Subcutaneous abdominal adipose tissue (tissue), 5 donors: Measurements from ENCODE around the gene STARD9.
A peak's percentile ranks its signal among the peaks of the same experiment; 100 is the strongest.

ENCODE experiments used
- H3K27ac ChIP-seq: one replicate; pipeline ENCODE4 v1.7.0; 2013; ENCODE audit warnings: low read depth, mild to moderate bottlenecking, inconsistent platforms, low read length, moderate library complexity
- H3K27me3 ChIP-seq, 5 donors: one replicate each; pipeline ENCODE4 v1.7.0; 2013; ENCODE audit warnings: low read length in 5 of 5, inconsistent platforms in 1 of 5; ENCODE audit not compliant: control insufficient read depth in 5 of 5, insufficient read depth in 4 of 5
- H3K36me3 ChIP-seq, 5 donors: one replicate each; pipeline ENCODE4 v1.7.0; 2013; ENCODE audit warnings: low read length in 5 of 5; ENCODE audit not compliant: control insufficient read depth in 5 of 5, insufficient read depth in 5 of 5
- H3K4me1 ChIP-seq, 5 donors: one replicate each; pipeline ENCODE4 v1.7.0; 2013; ENCODE audit warnings: low read length in 5 of 5, mild to moderate bottlenecking in 3 of 5, moderate library complexity in 1 of 5; ENCODE audit not compliant: control insufficient read depth in 5 of 5, insufficient read depth in 5 of 5
- H3K4me3 ChIP-seq, 5 donors: one replicate each; pipeline ENCODE4 v1.7.0; 2013; ENCODE audit warnings: low read length in 5 of 5, low read depth in 1 of 5
- H3K9ac ChIP-seq, 5 donors: one replicate each; pipeline ENCODE4 v1.7.0; 2013; ENCODE audit warnings: low read length in 5 of 5, mild to moderate bottlenecking in 4 of 5, moderate library complexity in 3 of 5
- H3K9me3 ChIP-seq, 5 donors: one replicate each; pipeline ENCODE4 v1.7.0; 2013; ENCODE audit warnings: low read length in 5 of 5; ENCODE audit not compliant: control insufficient read depth in 5 of 5
- donor health status: healthy.
- donor health status: healthy.
- donor health status: healthy.
- donor health status: healthy.
- donor health status: healthy.

Gene STARD9

GRCh38 chr15:42705336-42705735 is 129.9 kb downstream of the STARD9 start:
- Histone ChIP-seq H3K9ac (no peak overlapping the region), H3K36me3 (peaks cover 6 to 12% (median 10%) of the 10 kb centered on the region in 5 donors), H3K27me3 (no peaks in the 10 kb centered on the region), H3K27ac (no peak overlapping the region), H3K4me1 (peaks cover 0 to 12% (median 0%) of the 10 kb centered on the region in 5 donors), H3K4me3 (no peak overlapping the region), H3K9me3 (no peaks in the 10 kb centered on the region)

GRCh38 chr15:42707068-42707467 is 131.7 kb downstream of the STARD9 start:
- peaks cover 0 to 11% (median 6%) of the 10 kb centered on the region in 5 donors for H3K36me3 ChIP-seq
- no peaks in the 10 kb centered on the region for H3K9me3 ChIP-seq
- H3K4me1 ChIP-seq, result peaks cover 0 to 15% (median 6%) of the 10 kb centered on the region in 5 donors
- H3K27ac ChIP-seq, result no peak overlapping the region
- H3K27me3 ChIP-seq, result no peaks in the 10 kb centered on the region
- no peak overlapping the region for H3K4me3 ChIP-seq
- H3K9ac ChIP-seq, result no peak overlapping the region

- Histone ChIP-seq H3K36me3 (peaks cover 0 to 11% (median 6%) of the 10 kb centered on the region in 5 donors), H3K27me3 (no peaks in the 10 kb centered on the region), H3K4me1 (peaks cover 0 to 15% (median 6%) of the 10 kb centered on the region in 5 donors), H3K9me3 (no peaks in the 10 kb centered on the region), H3K9ac (peak overlapping the region in 1 of 5 donors; percentile 45), H3K27ac (no peak overlapping the region), H3K4me3 (no peak overlapping the region)
These were observed 132.6 kb downstream of the STARD9 start for GRCh38 chr15:42707873-42708544.

- H3K9ac ChIP-seq, result no peak overlapping the region
- no peaks in the 10 kb centered on the region for H3K27me3 ChIP-seq
- H3K27ac ChIP-seq, result no peak overlapping the region
- no peaks in the 10 kb centered on the region for H3K9me3 ChIP-seq
- peaks cover 0 to 15% (median 6%) of the 10 kb centered on the region in 5 donors for H3K4me1 ChIP-seq
- no peak overlapping the region for H3K4me3 ChIP-seq
- peaks cover 0 to 6% (median 4%) of the 10 kb centered on the region in 5 donors for H3K36me3 ChIP-seq
These were observed 135.3 kb downstream of the STARD9 start for GRCh38 chr15:42710662-42711061.

- H3K9ac ChIP-seq, result no peak overlapping the region
- peaks cover 0 to 15% (median 6%) of the 10 kb centered on the region in 5 donors for H3K4me1 ChIP-seq
- no peaks in the 10 kb centered on the region for H3K9me3 ChIP-seq
- peaks cover 0 to 10% (median 8%) of the 10 kb centered on the region in 5 donors for H3K36me3 ChIP-seq
- no peaks in the 10 kb centered on the region for H3K27me3 ChIP-seq
- no peak overlapping the region for H3K4me3 ChIP-seq
- H3K27ac ChIP-seq, result no peak overlapping the region
These were observed 136.3 kb downstream of the STARD9 start for GRCh38 chr15:42711746-42712145.

- no peaks in the 10 kb centered on the region for H3K27me3 ChIP-seq
- no peak overlapping the region for H3K4me3 ChIP-seq
- no peak overlapping the region for H3K27ac ChIP-seq
- peaks cover 0 to 9% (median 6%) of the 10 kb centered on the region in 5 donors for H3K4me1 ChIP-seq
- no peaks in the 10 kb centered on the region for H3K9me3 ChIP-seq
- H3K9ac ChIP-seq, result no peak overlapping the region
- peaks cover 0 to 15% (median 13%) of the 10 kb centered on the region in 5 donors for H3K36me3 ChIP-seq
These were observed 137.2 kb downstream of the STARD9 start for GRCh38 chr15:42712584-42712983.

GRCh38 chr15:42716125-42716524 is 140.7 kb downstream of the STARD9 start:
- peaks cover 0 to 44% (median 41%) of the 10 kb centered on the region in 5 donors for H3K36me3 ChIP-seq
- H3K27me3 ChIP-seq, result no peaks in the 10 kb centered on the region
- H3K9ac ChIP-seq, result no peak overlapping the region
- H3K27ac ChIP-seq, result no peak overlapping the region
- H3K4me3 ChIP-seq, result no peak overlapping the region
- no peaks in the 10 kb centered on the region for H3K4me1 ChIP-seq
- no peaks in the 10 kb centered on the region for H3K9me3 ChIP-seq

- Histone ChIP-seq H3K9me3 (no peaks in the 10 kb centered on the region), H3K27me3 (no peaks in the 10 kb centered on the region), H3K4me3 (no peak overlapping the region), H3K9ac (no peak overlapping the region), H3K4me1 (no peaks in the 10 kb centered on the region), H3K27ac (no peak overlapping the region), H3K36me3 (peaks cover 0 to 45% (median 44%) of the 10 kb centered on the region in 5 donors)
These were observed 141.2 kb downstream of the STARD9 start for GRCh38 chr15:42716626-42717025.

- no peak overlapping the region for H3K9ac ChIP-seq
- no peaks in the 10 kb centered on the region for H3K9me3 ChIP-seq
- H3K36me3 ChIP-seq, result peaks cover 2 to 67% (median 61%) of the 10 kb centered on the region in 5 donors
- no peak overlapping the region for H3K27ac ChIP-seq
- no peak overlapping the region for H3K4me3 ChIP-seq
- no peaks in the 10 kb centered on the region for H3K4me1 ChIP-seq
- H3K27me3 ChIP-seq, result no peaks in the 10 kb centered on the region
These were observed 143.6 kb downstream of the STARD9 start for GRCh38 chr15:42719043-42719442.

GRCh38 chr15:42720071-42720470 is 144.7 kb downstream of the STARD9 start:
- Histone ChIP-seq H3K27me3 (no peaks in the 10 kb centered on the region), H3K9ac (no peak overlapping the region), H3K9me3 (no peaks in the 10 kb centered on the region), H3K4me3 (no peak overlapping the region), H3K36me3 (peaks cover 2 to 77% (median 71%) of the 10 kb centered on the region in 5 donors), H3K27ac (no peak overlapping the region), H3K4me1 (no peaks in the 10 kb centered on the region)
